ENCODE results near the gene GABRE. TPM values are rescaled to one million over a fixed set of nuclear protein-coding genes. Genes with fewer than 3 reads are reported as not detected.

GABRE gene
- total and polyA plus RNA-seq, 10 of the 15 experiments (the other 5 are each of a cell fraction or from before 2014, with no cell fraction given): 0.01 to 0.15 (median 0.10) TPM; not detected in 6

DNA sequence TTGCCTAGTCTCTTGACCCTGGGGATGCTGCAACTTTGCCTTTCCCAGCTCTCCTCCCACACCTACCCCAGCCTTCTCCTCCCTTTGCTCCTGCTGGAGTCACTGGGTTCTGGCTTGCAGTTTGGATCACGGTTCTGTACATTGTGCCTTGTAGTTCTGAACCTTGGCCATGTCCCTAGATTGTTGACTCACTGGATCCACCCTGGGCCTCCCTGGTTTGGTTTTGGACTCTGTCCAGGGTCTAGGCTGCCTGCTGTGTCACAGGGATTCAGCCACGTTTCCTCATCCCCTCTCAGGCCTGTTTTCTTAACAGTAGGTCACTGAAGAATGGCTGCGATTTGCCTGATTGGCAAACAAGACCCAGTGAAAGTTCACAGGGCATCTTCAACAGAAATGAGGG is 11.5 kb upstream of the GABRE start (continued):
- TF ChIP-seq MYC (IDR thresholded peaks at IDR 0.05; ENCODE audit: insufficient read depth, insufficient read length, insufficient replicate concordance, low read length, severe bottlenecking) (no peak), TBL1XR1 (IDR thresholded peaks at IDR 0.05; ENCODE audit: low read depth, low read length) (no peak)

DNA sequence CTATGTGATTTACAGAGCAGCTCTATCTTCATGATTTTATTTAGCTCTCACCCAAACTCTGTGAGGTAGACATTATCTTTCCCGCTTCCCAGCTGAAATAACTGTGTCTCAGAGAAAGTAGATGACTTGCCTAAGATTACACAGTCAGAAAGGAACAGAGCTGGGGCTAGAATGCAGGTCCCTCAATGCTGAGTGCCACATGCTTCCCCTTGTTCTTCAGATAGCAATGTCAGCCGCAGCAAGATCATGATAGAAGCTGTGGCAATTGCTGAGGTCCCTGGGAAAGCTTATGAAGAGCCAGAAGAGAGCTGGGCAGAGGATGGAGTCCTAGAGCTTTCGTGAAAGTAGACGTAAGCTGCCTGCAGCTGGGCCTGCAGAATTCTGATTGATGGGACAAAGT is 11.1 kb upstream of the GABRE start:
- in situ Hi-C loops (cut with MboI): no loop called here
- no peak overlapping the region for H2AFZ ChIP-seq (ENCODE audit: control insufficient read depth, low read depth, low read length)
- H3K9me3 ChIP-seq (replicated peaks; ENCODE audit: control insufficient read depth, insufficient read depth, low read length): no peaks in the 10 kb centered on the region
- 28% methylated on average over 4 of the region's 4 CpGs for WGBS (ENCODE audit: insufficient coverage, insufficient replicate concordance, low lambda C conversion rate, missing lambda C conversion rate)
- CTCF ChIA-PET: no interaction called here
- no peaks in the 10 kb centered on the region for H3K4me1 ChIP-seq (ENCODE audit: control insufficient read depth, insufficient read depth, low read length)
- SMC1A ChIA-PET (ENCODE audit: uncharacterized antibody, unreplicated experiment): no interaction called here
- H3K27ac ChIP-seq (ENCODE audit: control insufficient read depth, insufficient read depth): no peak overlapping the region
- no TSS peak for BruUV-seq (replicated peaks)
- H3K36me3 ChIP-seq (ENCODE audit: control insufficient read depth in 2 of 2, insufficient read depth in 2 of 2, low read length in 1 of 2): no peaks in the 10 kb centered on the region
- H4K20me1 ChIP-seq (ENCODE audit: control insufficient read depth, insufficient read depth): no peaks in the 10 kb centered on the region
- RAD21 ChIA-PET (ENCODE audit: unreplicated experiment): no interaction called here
- ATAC-seq: no peak
- no peak overlapping the region for H3K9ac ChIP-seq (ENCODE audit: control insufficient read depth, insufficient read depth, low read length)
- no peak for DNase-seq (ENCODE audit: low read depth, low spot score)
- intact Hi-C loops (cut with micrococcal nuclease; ENCODE audit: unreplicated experiment): no loop called here
- H3K79me2 ChIP-seq (ENCODE audit: control insufficient read depth, insufficient read depth, low read length): no peaks in the 10 kb centered on the region
- no peak overlapping the region for H3K4me2 ChIP-seq (ENCODE audit: control insufficient read depth, insufficient read depth)
- POLR2A ChIA-PET: no interaction called here
- no peak for FAIRE-seq
- TF ChIP-seq SUZ12 (IDR thresholded peaks at IDR 0.05; ENCODE audit: unreplicated experiment): no peak
- no peak for TF ChIP-seq SIN3A (IDR thresholded peaks at IDR 0.05; ENCODE audit: low read depth, low read length)
- TF ChIP-seq, protein P1, sequence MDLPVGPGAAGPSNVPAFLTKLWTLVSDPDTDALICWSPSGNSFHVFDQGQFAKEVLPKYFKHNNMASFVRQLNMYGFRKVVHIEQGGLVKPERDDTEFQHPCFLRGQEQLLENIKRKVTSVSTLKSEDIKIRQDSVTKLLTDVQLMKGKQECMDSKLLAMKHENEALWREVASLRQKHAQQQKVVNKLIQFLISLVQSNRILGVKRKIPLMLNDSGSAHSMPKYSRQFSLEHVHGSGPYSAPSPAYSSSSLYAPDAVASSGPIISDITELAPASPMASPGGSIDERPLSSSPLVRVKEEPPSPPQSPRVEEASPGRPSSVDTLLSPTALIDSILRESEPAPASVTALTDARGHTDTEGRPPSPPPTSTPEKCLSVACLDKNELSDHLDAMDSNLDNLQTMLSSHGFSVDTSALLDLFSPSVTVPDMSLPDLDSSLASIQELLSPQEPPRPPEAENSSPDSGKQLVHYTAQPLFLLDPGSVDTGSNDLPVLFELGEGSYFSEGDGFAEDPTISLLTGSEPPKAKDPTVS (IDR thresholded peaks at IDR 0.05; ENCODE audit: low read depth, low read length): no peak
- TF ChIP-seq SMAD1 (IDR thresholded peaks at IDR 0.05; ENCODE audit: low read depth, partially characterized antibody): no peak
- TF ChIP-seq SP1 (IDR thresholded peaks at IDR 0.05; ENCODE audit: low read depth, low read length): no peak
- no peak for TF ChIP-seq EED (IDR thresholded peaks at IDR 0.05; ENCODE audit: low read depth)
- TF ChIP-seq, protein P2, sequence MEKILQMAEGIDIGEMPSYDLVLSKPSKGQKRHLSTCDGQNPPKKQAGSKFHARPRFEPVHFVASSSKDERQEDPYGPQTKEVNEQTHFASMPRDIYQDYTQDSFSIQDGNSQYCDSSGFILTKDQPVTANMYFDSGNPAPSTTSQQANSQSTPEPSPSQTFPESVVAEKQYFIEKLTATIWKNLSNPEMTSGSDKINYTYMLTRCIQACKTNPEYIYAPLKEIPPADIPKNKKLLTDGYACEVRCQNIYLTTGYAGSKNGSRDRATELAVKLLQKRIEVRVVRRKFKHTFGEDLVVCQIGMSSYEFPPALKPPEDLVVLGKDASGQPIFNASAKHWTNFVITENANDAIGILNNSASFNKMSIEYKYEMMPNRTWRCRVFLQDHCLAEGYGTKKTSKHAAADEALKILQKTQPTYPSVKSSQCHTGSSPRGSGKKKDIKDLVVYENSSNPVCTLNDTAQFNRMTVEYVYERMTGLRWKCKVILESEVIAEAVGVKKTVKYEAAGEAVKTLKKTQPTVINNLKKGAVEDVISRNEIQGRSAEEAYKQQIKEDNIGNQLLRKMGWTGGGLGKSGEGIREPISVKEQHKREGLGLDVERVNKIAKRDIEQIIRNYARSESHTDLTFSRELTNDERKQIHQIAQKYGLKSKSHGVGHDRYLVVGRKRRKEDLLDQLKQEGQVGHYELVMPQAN (conservative IDR thresholded peaks at IDR 0.05): no peak
- H3K27me3 ChIP-seq (replicated peaks in 1 of 2; ENCODE audit: control insufficient read depth in 2 of 2, insufficient read depth in 2 of 2, low read length in 1 of 2): no peaks in the 10 kb centered on the region
- H3K4me3 ChIP-seq: no peak overlapping the region
